Heart left ventricle (tissue), 13 donors: ENCODE results near the gene ABCC6.
"Not testable (repeated sequence)": the region's sequence is repeated elsewhere in the genome, so short reads cannot be mapped to it uniquely, and the experiment has no call there.

Experiments
- POLR2A ChIP-seq, 2 donors: fragments of 450-650 bp; IDR thresholded peaks; one replicate each; pipeline ENCODE4 v1.6.1; 2017; ENCODE audit warnings: antibody characterized with exemption in 2 of 2, mild to moderate bottlenecking in 2 of 2, moderate library complexity in 2 of 2
- TF ChIP-seq, protein P1 (sequence below), 12 donors: fragments of 200-600 bp; sonication (generic) in 4 of 12; IDR thresholded peaks; one replicate each; pipeline versions ENCODE4 v1.5.0 to v1.8.0; 2018 to 2022; ENCODE audit warnings: antibody characterized with exemption in 12 of 12, mild to moderate bottlenecking in 5 of 12
- donor health status: ischemic (EF 13 %, LVEDD 7.1; RV severe dilation, severe dysfunction).
- donor health status: DM: no; HTN: yes; CAD: no.
- donor health status: DM: no; HTN: no; CAD: no.
- donor health status: ischemic (EF 25% LVEDD 6.9; RV normal size, moderate dysfunction).
- donor health status: ischemic (EF 25% LVEDD 5.7; RV mildly dilated, moderate dysfunction).
- donor health status: ischemic (EF 35%, LVEDD 5.7; RV mildly dilated, moderate dysfunction).
- donor health status: nonischemic (EF 11% LVEDD 7.7; RV severe dilation, severe dysfunction).
- donor health status: DM: yes; HTN: yes; CAD: no.
- donor health status: PGD.
- donor health status: ischemic (EF 29% LVEDD 5.4; RV normal size, mild dysfunction).
- donor health status: nonischemic (EF 23%, LVEDD 6.1; RV moderate dilation, normal function).

GRCh38 chr16:16218787-16219186 lies 4.5 kb downstream of the ABCC6 start:
- TF ChIP-seq POLR2A (IDR thresholded peaks at IDR 0.05), result not testable (repeated sequence)
- TF ChIP-seq, protein P1, sequence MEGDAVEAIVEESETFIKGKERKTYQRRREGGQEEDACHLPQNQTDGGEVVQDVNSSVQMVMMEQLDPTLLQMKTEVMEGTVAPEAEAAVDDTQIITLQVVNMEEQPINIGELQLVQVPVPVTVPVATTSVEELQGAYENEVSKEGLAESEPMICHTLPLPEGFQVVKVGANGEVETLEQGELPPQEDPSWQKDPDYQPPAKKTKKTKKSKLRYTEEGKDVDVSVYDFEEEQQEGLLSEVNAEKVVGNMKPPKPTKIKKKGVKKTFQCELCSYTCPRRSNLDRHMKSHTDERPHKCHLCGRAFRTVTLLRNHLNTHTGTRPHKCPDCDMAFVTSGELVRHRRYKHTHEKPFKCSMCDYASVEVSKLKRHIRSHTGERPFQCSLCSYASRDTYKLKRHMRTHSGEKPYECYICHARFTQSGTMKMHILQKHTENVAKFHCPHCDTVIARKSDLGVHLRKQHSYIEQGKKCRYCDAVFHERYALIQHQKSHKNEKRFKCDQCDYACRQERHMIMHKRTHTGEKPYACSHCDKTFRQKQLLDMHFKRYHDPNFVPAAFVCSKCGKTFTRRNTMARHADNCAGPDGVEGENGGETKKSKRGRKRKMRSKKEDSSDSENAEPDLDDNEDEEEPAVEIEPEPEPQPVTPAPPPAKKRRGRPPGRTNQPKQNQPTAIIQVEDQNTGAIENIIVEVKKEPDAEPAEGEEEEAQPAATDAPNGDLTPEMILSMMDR (IDR thresholded peaks at IDR 0.05), result not testable (repeated sequence)
